Liver (tissue), 9 donors: Measurements from ENCODE around the gene PCDHGB5. TPM values are rescaled to one million over a fixed set of nuclear protein-coding genes. Genes with fewer than 3 reads are reported as not detected.

Experiments
- DNase-seq: peaks from one replicate; pipeline ENCODE4 v3.0.0-alpha.2; 2017; ENCODE audit warnings: low spot score
- H3K27ac ChIP-seq, 2 donors: one replicate each; pipeline ENCODE4 v1.7.0; 2013; ENCODE audit warnings: inconsistent platforms in 2 of 2, low read length in 2 of 2, control low read depth in 1 of 2, low read depth in 1 of 2, mild to moderate bottlenecking in 1 of 2
- H3K27me3 ChIP-seq, 4 donors: one replicate each; pipeline versions ENCODE4 v1.6.1 to v1.7.0; 2013; ENCODE audit warnings: low read length in 3 of 4, inconsistent platforms in 1 of 4, mild to moderate bottlenecking in 1 of 4, moderate library complexity in 1 of 4; ENCODE audit not compliant: control insufficient read depth in 4 of 4, insufficient read depth in 4 of 4
- H3K36me3 ChIP-seq, 4 donors: one replicate each; pipeline versions ENCODE4 v1.6.1 to v1.7.0; 2013; ENCODE audit warnings: low read length in 3 of 4, mild to moderate bottlenecking in 3 of 4, low read depth in 1 of 4, moderate library complexity in 1 of 4; ENCODE audit not compliant: control insufficient read depth in 4 of 4, insufficient read depth in 3 of 4
- H3K4me1 ChIP-seq, 4 donors: one replicate each; pipeline versions ENCODE4 v1.6.1 to v1.7.0; 2013; ENCODE audit warnings: low read length in 3 of 4, mild to moderate bottlenecking in 3 of 4, moderate library complexity in 1 of 4; ENCODE audit not compliant: control insufficient read depth in 4 of 4, insufficient read depth in 4 of 4
- H3K4me3 ChIP-seq, 3 donors: one replicate each; pipeline versions ENCODE4 v1.6.1 to v1.7.0; 2013; ENCODE audit warnings: low read length in 3 of 3, control low read depth in 1 of 3, low read depth in 1 of 3, mild to moderate bottlenecking in 1 of 3
- H3K9ac ChIP-seq, 2 donors: one replicate each; pipeline ENCODE4 v1.7.0; 2013; ENCODE audit warnings: low read length in 2 of 2, mild to moderate bottlenecking in 2 of 2, moderate library complexity in 2 of 2, control low read depth in 1 of 2, low read depth in 1 of 2
- H3K9me3 ChIP-seq, 4 donors: one replicate each; pipeline versions ENCODE4 v1.6.1 to v1.7.0; 2013; ENCODE audit warnings: low read length in 3 of 4; ENCODE audit not compliant: control insufficient read depth in 4 of 4
- EGR1 ChIP-seq, 2 donors: IDR thresholded peaks; 2 replicates each; pipeline ENCODE4 v1.6.1; 2016 to 2018; ENCODE audit warnings: antibody characterized with exemption in 2 of 2, low read depth in 2 of 2
- FOXA1 ChIP-seq: IDR thresholded peaks from 2 replicates; pipeline ENCODE4 v1.6.1; 2016; ENCODE audit warnings: antibody characterized with exemption
- GABPA ChIP-seq, 2 donors: IDR thresholded peaks in 1 of 2; conservative IDR thresholded peaks in 1 of 2; 2 replicates each; pipeline ENCODE4 v1.6.1; 2016; ENCODE audit warnings: antibody characterized with exemption in 2 of 2, mild to moderate bottlenecking in 1 of 2, moderate library complexity in 1 of 2
- HNF4A ChIP-seq, 2 donors: conservative IDR thresholded peaks; 2 replicates each; pipeline ENCODE4 v1.6.1; 2016; ENCODE audit warnings: antibody characterized with exemption in 2 of 2, mild to moderate bottlenecking in 2 of 2
- HNF4G ChIP-seq: IDR thresholded peaks from 2 replicates; pipeline ENCODE4 v1.6.1; 2016; ENCODE audit warnings: antibody characterized with exemption
- JUND ChIP-seq, 2 donors: IDR thresholded peaks; 2 replicates each; pipeline ENCODE4 v1.6.1; 2016; ENCODE audit warnings: antibody characterized with exemption in 2 of 2
- RAD21 ChIP-seq, 2 donors: IDR thresholded peaks; 2 replicates each; pipeline ENCODE4 v1.6.1; 2016; ENCODE audit warnings: antibody characterized with exemption in 2 of 2, mild to moderate bottlenecking in 2 of 2
- RXRA ChIP-seq, 2 donors: IDR thresholded peaks; 2 replicates each; pipeline ENCODE4 v1.6.1; 2017 to 2018; ENCODE audit warnings: antibody characterized with exemption in 2 of 2, mild to moderate bottlenecking in 1 of 2
- SP1 ChIP-seq: IDR thresholded peaks from 2 replicates; pipeline ENCODE4 v1.6.1; 2018; ENCODE audit warnings: antibody characterized with exemption, mild to moderate bottlenecking
- TAF1 ChIP-seq: conservative IDR thresholded peaks from 2 replicates; pipeline ENCODE4 v1.6.1; 2016; ENCODE audit warnings: antibody characterized with exemption, mild to moderate bottlenecking
- YY1 ChIP-seq: IDR thresholded peaks from 2 replicates; pipeline ENCODE4 v1.6.1; 2016; ENCODE audit warnings: antibody characterized with exemption, mild to moderate bottlenecking
- WGBS: extraction: QIAGEN DNeasy Blood & Tissue Kit; methylation state at CpG from one replicate; pipeline ENCODE4 v1.1.7; 2013; 5-methylcytosine and 5-hydroxymethylcytosine counted together
- polyA plus RNA-seq, 2 donors: library from polyadenylated mRNA; stranded (reverse) in 1 of 2; unstranded in 1 of 2; fragments of 200-250 nt in 1 of 2; fragments of >200 nt in 1 of 2; fragmentation: Nextera tagmentation in 1 of 2; extraction: Ambion mirVana in 1 of 2; gene quantifications; one replicate each; pipeline versions ENCODE4 v1.2.1 to v1.2.3, GENCODE V29; 2013 to 2015
- total RNA-seq, 2 donors: library from RNA; depleted of rRNA; stranded (reverse); fragments of >200 nt; gene quantifications; one replicate each; pipeline ENCODE4 v1.2.3, GENCODE V29; 2014
- TF ChIP-seq, protein P1 (sequence below): IDR thresholded peaks from 2 replicates; pipeline ENCODE4 v1.6.1; 2016; ENCODE audit warnings: antibody characterized with exemption
- TF ChIP-seq, protein P2 (sequence below): IDR thresholded peaks from 2 replicates; pipeline ENCODE4 v1.6.1; 2016; ENCODE audit warnings: antibody characterized with exemption, mild to moderate bottlenecking
- TF ChIP-seq, protein P3 (sequence below): IDR thresholded peaks from 2 replicates; pipeline ENCODE4 v1.6.1; 2016; ENCODE audit warnings: antibody characterized with exemption
- TF ChIP-seq, protein P4 (sequence below): fragments of 150-350 bp; IDR thresholded peaks from 2 replicates; pipeline ENCODE4 v1.5.1; 2017; ENCODE audit warnings: improper control_type of control experiment, low read depth, low read length; ENCODE audit not compliant: missing input control
- donor health status: healthy.
- donor health status: healthy.
- donor health status: healthy.
- donor health status: healthy.
- donor health status: healthy.

Gene PCDHGB5
- total and polyA plus RNA-seq, 4 donors = 0.76 to 3.8 (median 2.3) TPM

DNA sequence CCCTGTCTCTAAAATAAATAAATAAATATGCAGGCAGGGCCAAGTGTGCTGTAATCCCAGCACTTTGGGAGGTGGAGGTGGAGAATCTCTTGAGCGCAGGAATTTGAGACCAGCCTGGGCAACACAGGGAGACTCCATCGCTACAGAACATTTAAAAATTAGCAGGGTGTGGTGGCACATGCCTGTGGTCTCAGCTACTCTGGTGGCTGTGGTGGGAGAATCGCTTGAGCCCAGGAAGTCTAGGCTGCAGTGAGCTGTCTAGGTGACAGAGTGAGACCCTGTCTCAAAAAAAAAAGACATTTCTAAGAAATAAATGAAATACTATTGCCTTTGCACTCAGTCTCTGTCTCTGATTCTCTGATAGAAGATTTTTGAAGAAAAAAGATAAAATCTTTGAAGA is 13.8 kb downstream of the PCDHGB5 start:
- H3K36me3 ChIP-seq = no peaks in the 10 kb centered on the region
- H3K9me3 ChIP-seq = peaks cover 23 to 56% (median 27%) of the 10 kb centered on the region in 4 donors
- peaks cover 0 to 6% (median 2%) of the 10 kb centered on the region in 4 donors for H3K4me1 ChIP-seq
- no peak for DNase-seq
- no peak overlapping the region for H3K4me3 ChIP-seq
- H3K27ac ChIP-seq = no peak overlapping the region
- WGBS = 81% methylated on average over 3 of the region's 3 CpGs
- H3K27me3 ChIP-seq = peaks cover 0 to 2% (median 0%) of the 10 kb centered on the region in 4 donors
- H3K9ac ChIP-seq = no peak overlapping the region
- TF ChIP-seq JUND (IDR thresholded peaks at IDR 0.05) = no peak
- TF ChIP-seq FOXA1 = no peak
- no peak for TF ChIP-seq YY1
- TF ChIP-seq, protein P1, sequence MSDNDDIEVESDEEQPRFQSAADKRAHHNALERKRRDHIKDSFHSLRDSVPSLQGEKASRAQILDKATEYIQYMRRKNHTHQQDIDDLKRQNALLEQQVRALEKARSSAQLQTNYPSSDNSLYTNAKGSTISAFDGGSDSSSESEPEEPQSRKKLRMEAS = no peak
- no peak for TF ChIP-seq HNF4G
- no peak for TF ChIP-seq RAD21 (IDR thresholded peaks at IDR 0.05)
- TF ChIP-seq RXRA (IDR thresholded peaks at IDR 0.05) = no peak
- no peak for TF ChIP-seq GABPA (IDR thresholded peaks at IDR 0.05 in 1 of 2, conservative IDR thresholded peaks at IDR 0.05 in 1 of 2)
- TF ChIP-seq EGR1 (IDR thresholded peaks at IDR 0.05; ENCODE audit: low read depth in 2 of 2) = no peak
- no peak for TF ChIP-seq TAF1
- TF ChIP-seq SP1 = no peak
- TF ChIP-seq, protein P2, sequence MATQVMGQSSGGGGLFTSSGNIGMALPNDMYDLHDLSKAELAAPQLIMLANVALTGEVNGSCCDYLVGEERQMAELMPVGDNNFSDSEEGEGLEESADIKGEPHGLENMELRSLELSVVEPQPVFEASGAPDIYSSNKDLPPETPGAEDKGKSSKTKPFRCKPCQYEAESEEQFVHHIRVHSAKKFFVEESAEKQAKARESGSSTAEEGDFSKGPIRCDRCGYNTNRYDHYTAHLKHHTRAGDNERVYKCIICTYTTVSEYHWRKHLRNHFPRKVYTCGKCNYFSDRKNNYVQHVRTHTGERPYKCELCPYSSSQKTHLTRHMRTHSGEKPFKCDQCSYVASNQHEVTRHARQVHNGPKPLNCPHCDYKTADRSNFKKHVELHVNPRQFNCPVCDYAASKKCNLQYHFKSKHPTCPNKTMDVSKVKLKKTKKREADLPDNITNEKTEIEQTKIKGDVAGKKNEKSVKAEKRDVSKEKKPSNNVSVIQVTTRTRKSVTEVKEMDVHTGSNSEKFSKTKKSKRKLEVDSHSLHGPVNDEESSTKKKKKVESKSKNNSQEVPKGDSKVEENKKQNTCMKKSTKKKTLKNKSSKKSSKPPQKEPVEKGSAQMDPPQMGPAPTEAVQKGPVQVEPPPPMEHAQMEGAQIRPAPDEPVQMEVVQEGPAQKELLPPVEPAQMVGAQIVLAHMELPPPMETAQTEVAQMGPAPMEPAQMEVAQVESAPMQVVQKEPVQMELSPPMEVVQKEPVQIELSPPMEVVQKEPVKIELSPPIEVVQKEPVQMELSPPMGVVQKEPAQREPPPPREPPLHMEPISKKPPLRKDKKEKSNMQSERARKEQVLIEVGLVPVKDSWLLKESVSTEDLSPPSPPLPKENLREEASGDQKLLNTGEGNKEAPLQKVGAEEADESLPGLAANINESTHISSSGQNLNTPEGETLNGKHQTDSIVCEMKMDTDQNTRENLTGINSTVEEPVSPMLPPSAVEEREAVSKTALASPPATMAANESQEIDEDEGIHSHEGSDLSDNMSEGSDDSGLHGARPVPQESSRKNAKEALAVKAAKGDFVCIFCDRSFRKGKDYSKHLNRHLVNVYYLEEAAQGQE = no peak
- no peak for TF ChIP-seq HNF4A (conservative IDR thresholded peaks at IDR 0.05)
- TF ChIP-seq, protein P3, sequence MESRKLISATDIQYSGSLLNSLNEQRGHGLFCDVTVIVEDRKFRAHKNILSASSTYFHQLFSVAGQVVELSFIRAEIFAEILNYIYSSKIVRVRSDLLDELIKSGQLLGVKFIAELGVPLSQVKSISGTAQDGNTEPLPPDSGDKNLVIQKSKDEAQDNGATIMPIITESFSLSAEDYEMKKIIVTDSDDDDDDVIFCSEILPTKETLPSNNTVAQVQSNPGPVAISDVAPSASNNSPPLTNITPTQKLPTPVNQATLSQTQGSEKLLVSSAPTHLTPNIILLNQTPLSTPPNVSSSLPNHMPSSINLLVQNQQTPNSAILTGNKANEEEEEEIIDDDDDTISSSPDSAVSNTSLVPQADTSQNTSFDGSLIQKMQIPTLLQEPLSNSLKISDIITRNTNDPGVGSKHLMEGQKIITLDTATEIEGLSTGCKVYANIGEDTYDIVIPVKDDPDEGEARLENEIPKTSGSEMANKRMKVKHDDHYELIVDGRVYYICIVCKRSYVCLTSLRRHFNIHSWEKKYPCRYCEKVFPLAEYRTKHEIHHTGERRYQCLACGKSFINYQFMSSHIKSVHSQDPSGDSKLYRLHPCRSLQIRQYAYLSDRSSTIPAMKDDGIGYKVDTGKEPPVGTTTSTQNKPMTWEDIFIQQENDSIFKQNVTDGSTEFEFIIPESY = no peak

DNA sequence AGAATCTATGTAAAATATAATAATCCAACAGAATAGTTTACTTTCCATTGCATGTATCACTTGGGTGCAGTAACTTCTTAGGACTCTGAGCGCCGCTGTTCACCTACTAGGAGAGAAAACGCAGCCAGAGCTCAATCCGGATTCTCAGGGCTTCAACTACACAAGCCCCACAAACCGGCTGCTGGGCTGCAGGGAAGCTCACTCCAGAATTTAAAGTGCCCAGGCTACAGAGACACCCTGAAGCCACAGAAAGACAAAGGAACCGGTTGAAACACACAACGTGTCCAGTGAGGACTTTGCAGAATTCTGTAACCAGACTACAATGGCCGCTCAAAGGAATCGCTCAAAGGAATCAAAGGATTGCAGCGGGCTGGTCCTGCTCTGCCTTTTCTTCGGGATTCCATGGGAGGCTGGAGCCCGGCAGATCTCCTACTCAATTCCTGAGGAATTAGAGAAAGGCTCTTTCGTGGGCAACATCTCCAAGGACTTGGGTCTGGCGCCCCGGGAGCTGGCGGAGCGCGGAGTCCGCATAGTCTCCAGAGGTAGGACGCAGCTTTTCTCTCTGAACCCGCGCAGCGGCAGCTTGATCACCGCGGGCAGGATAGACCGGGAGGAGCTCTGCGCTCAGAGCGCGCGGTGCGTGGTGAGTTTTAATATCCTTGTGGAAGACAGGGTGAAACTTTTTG is 15.2 kb downstream of the PCDHGB5 start, which contains the start of gene PCDHGA10:
TSS of gene PCDHGA10 (plus strand) at position 134 of the 686 bp plus-strand sequence. CDS start at position 323, 189 bp downstream.
- peak within 1 kb of the TSS in 1 of 2 donors; percentile 33 for H3K9ac ChIP-seq
- DNase-seq = peak; percentile 50
- WGBS = 12% methylated on average over 31 of the region's 31 CpGs

More for the DNA sequence above, 15.2 kb downstream of the PCDHGB5 start, which contains the start of gene PCDHGA10:
- peak within 1 kb of the TSS in 1 of 2 donors; percentile 44 for H3K27ac ChIP-seq
- peaks cover 26 to 63% (median 27%) of the 10 kb centered on the region in 4 donors for H3K9me3 ChIP-seq
- H3K27me3 ChIP-seq = peaks cover 0 to 2% (median 0%) of the 10 kb centered on the region in 4 donors
- peaks cover 0 to 6% (median 2%) of the 10 kb centered on the region in 4 donors for H3K4me1 ChIP-seq
- TF ChIP-seq HNF4A (conservative IDR thresholded peaks at IDR 0.05) (no peak), TAF1 (no peak), RAD21 (IDR thresholded peaks at IDR 0.05) (peak; percentile 81), SP1 (no peak), YY1 (peak; percentile 72), EGR1 (IDR thresholded peaks at IDR 0.05; ENCODE audit: low read depth in 2 of 2) (no peak)
- TF ChIP-seq, protein P2 = no peak
- TF ChIP-seq, protein P4, sequence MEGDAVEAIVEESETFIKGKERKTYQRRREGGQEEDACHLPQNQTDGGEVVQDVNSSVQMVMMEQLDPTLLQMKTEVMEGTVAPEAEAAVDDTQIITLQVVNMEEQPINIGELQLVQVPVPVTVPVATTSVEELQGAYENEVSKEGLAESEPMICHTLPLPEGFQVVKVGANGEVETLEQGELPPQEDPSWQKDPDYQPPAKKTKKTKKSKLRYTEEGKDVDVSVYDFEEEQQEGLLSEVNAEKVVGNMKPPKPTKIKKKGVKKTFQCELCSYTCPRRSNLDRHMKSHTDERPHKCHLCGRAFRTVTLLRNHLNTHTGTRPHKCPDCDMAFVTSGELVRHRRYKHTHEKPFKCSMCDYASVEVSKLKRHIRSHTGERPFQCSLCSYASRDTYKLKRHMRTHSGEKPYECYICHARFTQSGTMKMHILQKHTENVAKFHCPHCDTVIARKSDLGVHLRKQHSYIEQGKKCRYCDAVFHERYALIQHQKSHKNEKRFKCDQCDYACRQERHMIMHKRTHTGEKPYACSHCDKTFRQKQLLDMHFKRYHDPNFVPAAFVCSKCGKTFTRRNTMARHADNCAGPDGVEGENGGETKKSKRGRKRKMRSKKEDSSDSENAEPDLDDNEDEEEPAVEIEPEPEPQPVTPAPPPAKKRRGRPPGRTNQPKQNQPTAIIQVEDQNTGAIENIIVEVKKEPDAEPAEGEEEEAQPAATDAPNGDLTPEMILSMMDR = peak; percentile 66
- H3K4me3 ChIP-seq = peak within 1 kb of the TSS; percentile 38 to 83 (median 68)
- no peaks in the 10 kb centered on the region for H3K36me3 ChIP-seq
